OCI-LY7 (cell line): ENCODE results near the gene PHACTR1. TPM values are rescaled to one million over a fixed set of nuclear protein-coding genes. Genes with fewer than 3 reads are reported as not detected.

Experiments
- BruUV-seq: library from RNA; stranded (reverse); fragments of 400-500 nt; replicated peaks from 2 replicates; lab custom pipeline; 2021; lab: Mats Ljungman, UMichigan
- CTCF ChIA-PET: fragments of 300-600 bp; sonication (Branson Sonifier 250); formaldehyde crosslinking; loops from one replicate; lab custom pipeline; 2022; ENCODE audit warnings: antibody characterized with exemption; ENCODE audit not compliant: unreplicated experiment; lab: Charles Lee
- POLR2A ChIA-PET: fragments of 300-600 bp; sonication (Branson Sonifier 250); formaldehyde crosslinking; loops from one replicate; lab custom pipeline; 2022; ENCODE audit warnings: antibody characterized with exemption; lab: Charles Lee
- DNase-seq: peaks from one replicate; pipeline ENCODE4 v3.0.0-alpha.2; 2015; ENCODE audit warnings: low spot score
- H2AFZ ChIP-seq: fragments of 200-600 bp; sonication (generic), shearing (Covaris generic); 2 replicates; pipeline ENCODE4 v1.6.1; 2014; ENCODE audit warnings: mild to moderate bottlenecking, antibody characterized with exemption, low read length, moderate library complexity
- H3K27ac ChIP-seq: fragments of 200-600 bp; sonication (generic); 2 replicates; pipeline ENCODE4 v1.5.1; 2014; ENCODE audit warnings: mixed run types, low read depth, mild to moderate bottlenecking, moderate library complexity, low read length, inconsistent platforms; ENCODE audit not compliant: poor library complexity, severe bottlenecking
- H3K36me3 ChIP-seq: fragments of 200-600 bp; sonication (generic); 2 replicates; pipeline ENCODE4 v1.6.1; 2014; ENCODE audit warnings: mild to moderate bottlenecking, antibody characterized with exemption, low read length, moderate library complexity, mixed read lengths; ENCODE audit not compliant: insufficient read depth
- H3K4me1 ChIP-seq: fragments of 200-600 bp; sonication (generic); 2 replicates; pipeline ENCODE4 v1.5.1; 2014; ENCODE audit warnings: mild to moderate bottlenecking, low read length; ENCODE audit not compliant: insufficient read depth, poor library complexity, severe bottlenecking
- H3K4me2 ChIP-seq: fragments of 200-600 bp; sonication (generic); 2 replicates; pipeline ENCODE4 v1.6.1; 2014; ENCODE audit warnings: mild to moderate bottlenecking, low read length
- H3K4me3 ChIP-seq: fragments of 200-600 bp; sonication (generic); 2 replicates; pipeline ENCODE4 v1.5.1; 2014; ENCODE audit warnings: mild to moderate bottlenecking, low read depth, low read length; ENCODE audit not compliant: poor library complexity, severe bottlenecking
- H3K79me2 ChIP-seq: fragments of 200-600 bp; sonication (generic); 2 replicates; pipeline ENCODE4 v1.6.1; 2016; ENCODE audit warnings: low read depth, mild to moderate bottlenecking, low read length, moderate library complexity, mixed read lengths; ENCODE audit not compliant: insufficient read depth
- H3K9me2 ChIP-seq: fragments of 200-600 bp; sonication (generic); 2 replicates; pipeline ENCODE4 v1.6.1; 2016; ENCODE audit warnings: mild to moderate bottlenecking, low read length, mixed read lengths; ENCODE audit not compliant: insufficient read depth
- H3K9me3 ChIP-seq: fragments of 200-600 bp; sonication (generic); 2 replicates; pipeline ENCODE4 v1.6.1; 2014; ENCODE audit warnings: mild to moderate bottlenecking, mixed run types, low read length, mixed read lengths
- H4K20me1 ChIP-seq: fragments of 200-600 bp; sonication (generic); 2 replicates; pipeline ENCODE4 v1.6.1; 2014; ENCODE audit warnings: mild to moderate bottlenecking, antibody characterized with exemption, low read length, moderate library complexity, mixed read lengths; ENCODE audit not compliant: insufficient read depth
- EZH2phosphoT487 ChIP-seq: fragments of 200-600 bp; sonication (generic); IDR thresholded peaks from 2 replicates; pipeline ENCODE4 v1.6.1; 2018; ENCODE audit warnings: low read depth, borderline replicate concordance, mild to moderate bottlenecking, mixed run types, antibody characterized with exemption, low read length, moderate library complexity, mixed read lengths
- intact Hi-C: fragments of 100-400 bp; cut with micrococcal nuclease; formaldehyde crosslinking; loops from one replicate; pipeline ENCODE4 v1.10.0; 2022; ENCODE audit not compliant: unreplicated experiment
- total RNA-seq, 2 experiments: library from RNA; depleted of rRNA in 1 of 2; stranded (reverse); fragments of >200 nt in 1 of 2; shearing (Covaris generic) in 1 of 2; gene quantifications; 2 replicates each; pipeline ENCODE4 v1.2.3, GENCODE V29; 2014 to 2022
- TF ChIP-seq, protein P1 (sequence below): fragments of 200-600 bp; sonication (generic); conservative IDR thresholded peaks from 2 replicates; pipeline ENCODE4 v1.5.1; 2014; ENCODE audit warnings: mild to moderate bottlenecking, antibody characterized with exemption, low read length, moderate library complexity, mixed read lengths

PHACTR1 gene
- total RNA-seq, 2 experiments from 2014 or later, result 25.1 to 46.6 TPM

DNA sequence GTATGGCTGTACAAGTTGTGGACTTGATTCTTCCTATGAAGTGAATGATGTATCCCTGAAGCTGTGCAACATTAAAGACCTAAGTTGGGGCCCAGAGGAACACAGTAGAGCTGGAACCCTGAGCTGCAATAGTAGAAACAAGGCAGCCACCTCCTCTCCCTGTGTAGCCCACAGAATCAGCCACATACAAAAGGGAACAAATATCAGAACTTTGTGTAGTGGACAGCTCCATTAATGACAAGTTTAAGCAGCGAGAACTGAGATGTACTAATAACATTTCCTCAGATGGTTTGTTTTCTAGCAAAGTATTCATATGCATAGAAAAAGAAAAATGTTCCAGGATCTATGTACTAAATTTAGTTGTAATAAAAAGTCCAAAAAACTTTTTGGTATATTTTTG is 19.2 kb downstream of the PHACTR1 start:
- Histone ChIP-seq H3K79me2 (no peaks in the 10 kb centered on the region), H3K4me2 (no peak overlapping the region), H3K9me3 (no peaks in the 10 kb centered on the region), H3K36me3 (no peaks in the 10 kb centered on the region), H3K27ac (no peak overlapping the region), H3K9me2 (no peaks in the 10 kb centered on the region), H3K4me3 (no peak overlapping the region), H3K4me1 (no peaks in the 10 kb centered on the region), H2AFZ (no peak overlapping the region), H4K20me1 (no peaks in the 10 kb centered on the region)
- no peak for DNase-seq
- ChIA-PET POLR2A (interaction anchor here (0.5 to 0.7 kb wide), 2 partner anchors 17 to 57 kb away, joined by 3 to 5 read pairs; no protein-coding TSS in a partner anchor), CTCF (no interaction called here)
- intact Hi-C loops, result no loop called here
- TF ChIP-seq, protein P1, sequence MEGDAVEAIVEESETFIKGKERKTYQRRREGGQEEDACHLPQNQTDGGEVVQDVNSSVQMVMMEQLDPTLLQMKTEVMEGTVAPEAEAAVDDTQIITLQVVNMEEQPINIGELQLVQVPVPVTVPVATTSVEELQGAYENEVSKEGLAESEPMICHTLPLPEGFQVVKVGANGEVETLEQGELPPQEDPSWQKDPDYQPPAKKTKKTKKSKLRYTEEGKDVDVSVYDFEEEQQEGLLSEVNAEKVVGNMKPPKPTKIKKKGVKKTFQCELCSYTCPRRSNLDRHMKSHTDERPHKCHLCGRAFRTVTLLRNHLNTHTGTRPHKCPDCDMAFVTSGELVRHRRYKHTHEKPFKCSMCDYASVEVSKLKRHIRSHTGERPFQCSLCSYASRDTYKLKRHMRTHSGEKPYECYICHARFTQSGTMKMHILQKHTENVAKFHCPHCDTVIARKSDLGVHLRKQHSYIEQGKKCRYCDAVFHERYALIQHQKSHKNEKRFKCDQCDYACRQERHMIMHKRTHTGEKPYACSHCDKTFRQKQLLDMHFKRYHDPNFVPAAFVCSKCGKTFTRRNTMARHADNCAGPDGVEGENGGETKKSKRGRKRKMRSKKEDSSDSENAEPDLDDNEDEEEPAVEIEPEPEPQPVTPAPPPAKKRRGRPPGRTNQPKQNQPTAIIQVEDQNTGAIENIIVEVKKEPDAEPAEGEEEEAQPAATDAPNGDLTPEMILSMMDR, result no peak
- TF ChIP-seq EZH2phosphoT487, result no peak
- no TSS peak for BruUV-seq

GRCh38 chr6:12748411-12748810 is 31.8 kb downstream of the PHACTR1 start:
- BruUV-seq, result no TSS peak
- no peak overlapping the region for H3K4me3 ChIP-seq
- H3K4me1 ChIP-seq, result no peaks in the 10 kb centered on the region
- H3K36me3 ChIP-seq, result no peaks in the 10 kb centered on the region
- no peak overlapping the region for H2AFZ ChIP-seq
- ChIA-PET CTCF (no interaction called here), POLR2A (no interaction called here)
- DNase-seq, result no peak
- no peak overlapping the region for H3K4me2 ChIP-seq
- TF ChIP-seq, protein P1, result no peak
- TF ChIP-seq EZH2phosphoT487, result no peak
- H3K27ac ChIP-seq, result no peak overlapping the region
- intact Hi-C loops, result no loop called here
- no peaks in the 10 kb centered on the region for H3K9me2 ChIP-seq
- H4K20me1 ChIP-seq, result no peaks in the 10 kb centered on the region
- H3K79me2 ChIP-seq, result no peaks in the 10 kb centered on the region
- H3K9me3 ChIP-seq, result peaks cover 7% of the 10 kb centered on the region; the same call in 1 of the 2 replicates

GRCh38 chr6:12748815-12749521 is 32.4 kb downstream of the PHACTR1 start:
- Histone ChIP-seq H3K4me1 (no peaks in the 10 kb centered on the region), H3K9me2 (no peaks in the 10 kb centered on the region), H3K9me3 (peaks cover 7% of the 10 kb centered on the region; the same call in 1 of the 2 replicates), H3K4me3 (no peak overlapping the region), H2AFZ (no peak overlapping the region), H3K27ac (no peak overlapping the region), H3K4me2 (no peak overlapping the region), H3K79me2 (no peaks in the 10 kb centered on the region), H4K20me1 (no peaks in the 10 kb centered on the region), H3K36me3 (no peaks in the 10 kb centered on the region)
- no peak for DNase-seq
- intact Hi-C loops, result no loop called here
- TF ChIP-seq, protein P1, result no peak
- no peak for TF ChIP-seq EZH2phosphoT487
- CTCF ChIA-PET, result no interaction called here
- POLR2A ChIA-PET, result no interaction called here
- no TSS peak for BruUV-seq
